A549 (cell line): ENCODE measurements around the gene PPP2R3A. TPM values are rescaled to one million over a fixed set of nuclear protein-coding genes. Genes with fewer than 3 reads are reported as not detected.
"Not testable (repeated sequence)": the region's sequence is repeated elsewhere in the genome, so short reads cannot be mapped to it uniquely, and the experiment has no call there.

ENCODE experiments used
- ATAC-seq, 2 experiments: fragments of 200-7000 bp in 1 of 2; fragments of >200 bp in 1 of 2; cut with Nextera tagmentation in 1 of 2; cut with Tn5 transposase in 1 of 2; 3 replicates each; pipeline versions ENCODE4 v1.8.0 to v1.9.1; 2018 to 2020; ENCODE audit warnings: mild to moderate bottlenecking in 1 of 2, moderate library complexity in 1 of 2
- CTCF ChIA-PET: fragments of 300-600 bp; sonication (Branson Sonifier 250); formaldehyde crosslinking; extraction: SDS; loops from one replicate; lab custom pipeline; 2021; ENCODE audit warnings: antibody characterized with exemption, inconsistent platforms; lab: Yijun Ruan, JAX
- POLR2A ChIA-PET: fragments of 350-600 bp; formaldehyde crosslinking; extraction: SDS; loops from one replicate; lab custom pipeline; 2021; ENCODE audit warnings: antibody characterized with exemption, inconsistent platforms; lab: Yijun Ruan, JAX
- DNase-seq, 2 experiments: peaks; one replicate each; pipeline versions ENCODE4 v3.0.0 to v3.0.0-alpha.2; 2011 to 2016; ENCODE audit warnings: low read depth in 1 of 2, low spot score in 1 of 2
- FAIRE-seq: peaks from 2 replicates; lab custom pipeline; 2011; peaks lifted over from hg19 to GRCh38; lab: Jason Lieb, UNC
- H3K27ac ChIP-seq, 2 experiments: fragments of >200 bp; sonication (Bioruptor Twin); formaldehyde crosslinking; 3 replicates each; pipeline ENCODE4 v1.5.1; 2016 to 2017
- H3K4me1 ChIP-seq: fragments of >200 bp; sonication (Bioruptor Twin); formaldehyde crosslinking; 3 replicates; pipeline ENCODE4 v1.6.1; 2016
- H3K4me2 ChIP-seq: fragments of >200 bp; sonication (Bioruptor Twin); formaldehyde crosslinking; 3 replicates; pipeline ENCODE4 v1.6.1; 2016
- H3K4me3 ChIP-seq: fragments of >200 bp; sonication (Bioruptor Twin); formaldehyde crosslinking; 3 replicates; pipeline ENCODE4 v1.5.1; 2016
- H3K9me3 ChIP-seq: fragments of >200 bp; sonication (Bioruptor Twin); formaldehyde crosslinking; 3 replicates; pipeline ENCODE4 v1.6.1; 2016
- BHLHE40 ChIP-seq: IDR thresholded peaks from 2 replicates; pipeline ENCODE4 v1.6.1; 2012; ENCODE audit warnings: low read depth, low read length, inconsistent platforms
- ESRRA ChIP-seq: fragments of 150-350 bp; IDR thresholded peaks from 2 replicates; pipeline ENCODE4 v1.6.1; 2014; ENCODE audit warnings: mild to moderate bottlenecking, low read length, borderline replicate concordance
- FOSL2 ChIP-seq, 2 experiments: fragments of 450-650 bp in 1 of 2; fragments of >200 bp in 1 of 2; sonication (Bioruptor Twin) in 1 of 2; formaldehyde crosslinking; IDR thresholded peaks; 2 replicates each; pipeline versions ENCODE4 v1.5.0 to v1.6.1; 2016 to 2020; ENCODE audit warnings: mild to moderate bottlenecking in 1 of 2, moderate library complexity in 1 of 2
- HDAC2 ChIP-seq: fragments of 200-600 bp; sonication (generic); IDR thresholded peaks from 2 replicates; pipeline ENCODE4 v1.6.1; 2016
- JUNB ChIP-seq: fragments of >200 bp; sonication (Bioruptor Twin); formaldehyde crosslinking; IDR thresholded peaks from 2 replicates; pipeline ENCODE4 v1.6.1; 2016
- PHF8 ChIP-seq: fragments of 200-600 bp; sonication (generic); IDR thresholded peaks from 2 replicates; pipeline ENCODE4 v1.6.1; 2016; ENCODE audit warnings: low read depth, mild to moderate bottlenecking, antibody characterized with exemption, moderate library complexity, borderline replicate concordance
- RFX5 ChIP-seq: fragments of 450-650 bp; IDR thresholded peaks from 2 replicates; pipeline ENCODE4 v1.7.1; 2014; ENCODE audit warnings: antibody characterized with exemption, mild to moderate bottlenecking, moderate library complexity
- TP53 ChIP-seq: fragments of 250-450 bp; sonication (Bioruptor Pico); IDR thresholded peaks from 2 replicates; pipeline ENCODE4 v1.5.0; 2021; ENCODE audit warnings: mild to moderate bottlenecking, moderate library complexity
- WGBS: methylation state at CpG from one replicate; pipeline ENCODE4 v1.1.6; 2017; ENCODE audit errors: missing lambda C conversion rate; 5-methylcytosine and 5-hydroxymethylcytosine counted together
- polyA plus RNA-seq, 4 experiments: library from polyadenylated mRNA; depleted of rRNA in 3 of 4; stranded (reverse); fragments of >200 nt; fragmentation: RNase III in 1 of 4; extraction: RNeasy Plus Mini Kit Qiagen cat#74134 plus additional on column Dnase treatment in 1 of 4; gene quantifications; 2 replicates in 3 of 4; 3 replicates in 1 of 4; pipeline ENCODE4 v1.2.3, GENCODE V29; 2011 to 2017
- TF ChIP-seq, protein P1 (sequence below): fragments of 150-350 bp; IDR thresholded peaks from 2 replicates; pipeline ENCODE4 v1.6.1; 2014; ENCODE audit warnings: low read depth, mild to moderate bottlenecking, low read length
- TF ChIP-seq, protein P2 (sequence below): fragments of 450-650 bp; IDR thresholded peaks from 2 replicates; pipeline ENCODE4 v1.6.1; 2014; ENCODE audit warnings: antibody characterized with exemption
- TF ChIP-seq, protein P3 (sequence below): fragments of 250-450 bp; sonication (Bioruptor Pico); IDR thresholded peaks from 2 replicates; pipeline ENCODE4 v1.5.0; 2021; ENCODE audit warnings: mild to moderate bottlenecking, moderate library complexity, borderline replicate concordance
- TF ChIP-seq, protein P4 (sequence below): fragments of 250-450 bp; sonication (Bioruptor Pico); IDR thresholded peaks from 2 replicates; pipeline ENCODE4 v1.5.0; 2020; ENCODE audit warnings: low read depth, mild to moderate bottlenecking, moderate library complexity

PPP2R3A gene
- polyA plus RNA-seq, 2 of the 4 experiments (the other 2 are of a cell fraction), result 1.9 to 3.2 TPM

DNA sequence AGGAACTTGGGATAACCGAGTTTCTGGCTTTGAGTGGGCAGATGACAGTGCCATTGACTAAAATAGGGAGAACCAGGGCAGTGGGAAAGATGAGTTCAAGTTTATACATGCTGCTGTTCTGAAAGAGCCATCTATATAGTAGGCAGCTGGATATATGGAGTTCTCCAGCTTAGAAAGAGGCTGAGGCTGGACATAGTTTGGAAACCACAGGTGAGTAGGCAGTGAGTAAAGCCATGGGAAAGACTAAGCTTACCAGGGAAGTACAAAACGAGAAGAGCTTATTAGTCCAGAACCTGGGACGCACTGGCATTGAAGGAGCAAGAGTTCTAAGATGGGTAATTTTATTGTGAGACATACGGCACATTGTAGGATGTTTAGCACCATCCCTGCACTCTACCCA lies 176.4 kb downstream of the PPP2R3A start (continued):
- TF ChIP-seq, protein P1, sequence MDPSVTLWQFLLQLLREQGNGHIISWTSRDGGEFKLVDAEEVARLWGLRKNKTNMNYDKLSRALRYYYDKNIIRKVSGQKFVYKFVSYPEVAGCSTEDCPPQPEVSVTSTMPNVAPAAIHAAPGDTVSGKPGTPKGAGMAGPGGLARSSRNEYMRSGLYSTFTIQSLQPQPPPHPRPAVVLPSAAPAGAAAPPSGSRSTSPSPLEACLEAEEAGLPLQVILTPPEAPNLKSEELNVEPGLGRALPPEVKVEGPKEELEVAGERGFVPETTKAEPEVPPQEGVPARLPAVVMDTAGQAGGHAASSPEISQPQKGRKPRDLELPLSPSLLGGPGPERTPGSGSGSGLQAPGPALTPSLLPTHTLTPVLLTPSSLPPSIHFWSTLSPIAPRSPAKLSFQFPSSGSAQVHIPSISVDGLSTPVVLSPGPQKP, result no peak
- TF ChIP-seq TP53 (CRISPR knock-in tag) (no peak), RFX5 (no peak), ESRRA (no peak)
- TF ChIP-seq, protein P2, sequence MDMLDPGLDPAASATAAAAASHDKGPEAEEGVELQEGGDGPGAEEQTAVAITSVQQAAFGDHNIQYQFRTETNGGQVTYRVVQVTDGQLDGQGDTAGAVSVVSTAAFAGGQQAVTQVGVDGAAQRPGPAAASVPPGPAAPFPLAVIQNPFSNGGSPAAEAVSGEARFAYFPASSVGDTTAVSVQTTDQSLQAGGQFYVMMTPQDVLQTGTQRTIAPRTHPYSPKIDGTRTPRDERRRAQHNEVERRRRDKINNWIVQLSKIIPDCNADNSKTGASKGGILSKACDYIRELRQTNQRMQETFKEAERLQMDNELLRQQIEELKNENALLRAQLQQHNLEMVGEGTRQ, result no peak

DNA sequence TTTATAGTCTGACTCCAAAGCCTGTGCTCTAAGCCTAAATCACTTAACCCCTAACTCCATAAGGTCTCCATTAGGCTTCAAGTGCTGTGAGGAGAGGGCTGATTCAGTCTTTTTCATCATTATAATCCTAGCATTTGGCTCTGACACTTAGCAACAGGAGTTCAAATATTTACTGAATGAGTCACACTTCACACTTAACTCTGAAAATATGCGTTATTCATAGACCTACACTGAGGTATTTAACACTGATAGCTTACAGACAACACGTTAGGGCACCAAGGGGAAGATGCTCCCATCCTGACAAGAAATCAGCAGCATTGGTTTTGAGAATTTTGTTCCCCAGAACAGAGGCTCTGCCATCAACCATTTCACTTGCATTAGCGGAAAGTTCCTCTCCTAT lies 177.1 kb downstream of the PPP2R3A start:
- WGBS, result 19% methylated on average over 3 of the region's 3 CpGs
- TF ChIP-seq, protein P3, sequence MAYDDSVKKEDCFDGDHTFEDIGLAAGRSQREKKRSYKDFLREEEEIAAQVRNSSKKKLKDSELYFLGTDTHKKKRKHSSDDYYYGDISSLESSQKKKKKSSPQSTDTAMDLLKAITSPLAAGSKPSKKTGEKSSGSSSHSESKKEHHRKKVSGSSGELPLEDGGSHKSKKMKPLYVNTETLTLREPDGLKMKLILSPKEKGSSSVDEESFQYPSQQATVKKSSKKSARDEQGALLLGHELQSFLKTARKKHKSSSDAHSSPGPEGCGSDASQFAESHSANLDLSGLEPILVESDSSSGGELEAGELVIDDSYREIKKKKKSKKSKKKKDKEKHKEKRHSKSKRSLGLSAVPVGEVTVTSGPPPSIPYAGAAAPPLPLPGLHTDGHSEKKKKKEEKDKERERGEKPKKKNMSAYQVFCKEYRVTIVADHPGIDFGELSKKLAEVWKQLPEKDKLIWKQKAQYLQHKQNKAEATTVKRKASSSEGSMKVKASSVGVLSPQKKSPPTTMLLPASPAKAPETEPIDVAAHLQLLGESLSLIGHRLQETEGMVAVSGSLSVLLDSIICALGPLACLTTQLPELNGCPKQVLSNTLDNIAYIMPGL (CRISPR knock-in tag), result no peak
- TF ChIP-seq FOSL2 (IDR thresholded peaks at IDR 0.05), result peak; percentile 49; the same call in 1 of the 2 replicates
- peak; percentile 91 for TF ChIP-seq FOSL2 (CRISPR knock-in tag; IDR thresholded peaks at IDR 0.05)
- peak; percentile 51; the same call in 1 of the 2 replicates for TF ChIP-seq JUNB
- peak; percentile 37 to 65 for DNase-seq
- H3K4me1 ChIP-seq, result peaks cover 32% of the 10 kb centered on the region
- CTCF ChIA-PET, result interaction anchor here (1.0 kb wide), 1 partner anchor 610 kb away, joined by 4 read pairs; the partner anchor contains the start of gene STAG1
- peak overlapping the region; percentile 63 for H3K4me2 ChIP-seq
- peak; percentile 89 to 96 for ATAC-seq
- no peak for FAIRE-seq
- peak overlapping the region in 1 of 2 experiments; percentile 28; a peak in 3 of 6 replicates for H3K27ac ChIP-seq
- H3K4me3 ChIP-seq, result no peak overlapping the region
- POLR2A ChIA-PET, result no interaction called here
- H3K9me3 ChIP-seq, result no peaks in the 10 kb centered on the region

DNA sequence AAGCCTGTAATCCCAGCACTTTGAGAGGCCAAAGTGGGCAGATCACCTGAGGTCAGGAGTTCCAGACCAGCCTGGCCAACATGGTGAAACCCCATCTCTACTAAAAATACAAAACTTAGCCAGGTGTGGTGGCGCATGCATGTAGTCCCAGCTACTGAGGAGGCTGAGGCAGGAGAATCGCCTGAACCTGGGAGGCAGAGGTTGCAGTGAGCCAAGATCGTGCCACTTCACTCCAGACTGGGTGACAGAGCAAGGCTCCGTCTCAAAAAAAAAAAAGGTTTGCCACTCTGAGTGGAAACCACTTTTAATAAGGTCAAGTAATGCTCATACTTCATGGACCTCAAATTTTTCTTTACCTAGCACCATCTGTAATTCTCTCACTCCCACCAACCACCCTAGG lies 178.9 kb downstream of the PPP2R3A start:
- DNase-seq, H3K9me3 ChIP-seq, CTCF ChIA-PET, FAIRE-seq, ATAC-seq, H3K27ac ChIP-seq, POLR2A ChIA-PET, H3K4me3 ChIP-seq, H3K4me2 ChIP-seq: not testable (repeated sequence)
- WGBS, result 92% methylated on average over 4 of the region's 4 CpGs
- H3K4me1 ChIP-seq, result peaks cover 43% of the 10 kb centered on the region

DNA sequence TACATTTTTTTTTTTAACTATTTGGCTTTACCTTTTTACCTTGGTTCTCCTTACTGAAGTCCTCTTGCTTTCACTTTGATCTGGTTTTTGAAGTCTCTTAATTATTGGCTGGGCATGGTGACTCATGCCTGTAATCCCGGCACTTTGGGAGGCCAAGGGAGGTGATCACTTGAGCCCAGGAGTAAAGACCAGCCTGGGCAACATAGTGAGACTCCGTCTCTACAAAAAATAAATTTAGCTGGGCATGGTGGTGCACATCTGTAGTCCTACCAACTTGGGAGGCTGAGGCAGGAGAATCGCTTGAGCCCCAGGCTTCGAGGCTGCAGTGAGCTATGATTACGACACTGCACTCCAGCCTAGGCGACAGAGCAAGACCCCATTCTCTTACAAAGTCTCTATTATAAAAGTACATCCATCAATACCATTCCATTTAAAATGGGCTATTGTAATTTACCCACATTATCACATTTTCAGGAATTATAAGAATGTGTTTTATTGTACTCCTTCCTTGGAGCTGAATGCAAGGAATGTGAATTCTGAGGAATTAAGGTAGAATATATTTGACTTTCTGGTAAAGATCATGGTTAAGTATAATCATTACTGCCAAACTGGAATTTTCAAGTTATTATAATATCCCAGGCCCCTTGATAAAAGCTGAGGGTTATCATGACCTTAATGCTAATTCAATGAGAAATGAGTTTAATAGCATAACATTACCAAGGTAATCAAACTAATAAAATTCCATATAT lies 181.6 kb downstream of the PPP2R3A start:
- H3K4me2 ChIP-seq, result peak overlapping the region; percentile 12
- H3K27ac ChIP-seq, result no peak overlapping the region
- ChIA-PET CTCF (no interaction called here), POLR2A (no interaction called here)
- no peak for ATAC-seq
- no peak overlapping the region for H3K4me3 ChIP-seq
- no peak for TF ChIP-seq FOSL2 (IDR thresholded peaks at IDR 0.05)
- TF ChIP-seq FOSL2 (CRISPR knock-in tag; IDR thresholded peaks at IDR 0.05), result peak; percentile 15; the same call in 1 of the 2 replicates
- no peak for TF ChIP-seq BHLHE40
- 76% methylated on average over 6 of the region's 6 CpGs for WGBS
- FAIRE-seq, result no peak
- H3K9me3 ChIP-seq, result no peaks in the 10 kb centered on the region
- no peak for DNase-seq
- H3K4me1 ChIP-seq, result peaks cover 49% of the 10 kb centered on the region

DNA sequence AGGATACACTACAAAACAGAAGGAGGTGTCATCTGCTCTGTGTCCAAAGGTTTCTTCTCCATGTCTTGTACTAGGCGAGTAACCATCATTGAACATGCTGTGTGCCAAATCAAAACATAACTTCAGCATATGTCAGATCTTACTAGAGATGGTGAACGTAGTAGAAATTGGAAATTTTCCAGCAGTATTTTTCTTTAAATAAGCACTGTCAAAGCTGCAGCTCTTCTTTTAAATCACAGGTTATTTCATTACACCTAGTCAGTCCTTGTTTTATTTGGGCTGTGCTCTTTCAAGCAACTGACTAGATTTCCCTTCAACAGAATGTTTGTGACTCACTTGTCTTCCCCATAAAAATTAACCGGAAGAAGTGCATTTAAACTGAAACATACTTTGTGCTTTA lies 184.1 kb downstream of the PPP2R3A start:
- Histone ChIP-seq H3K4me3 (no peak overlapping the region), H3K27ac (no peak overlapping the region), H3K4me1 (peaks cover 35% of the 10 kb centered on the region), H3K4me2 (peak overlapping the region; percentile 40), H3K9me3 (no peaks in the 10 kb centered on the region)
- no peak for DNase-seq
- no peak for TF ChIP-seq TP53 (CRISPR knock-in tag)
- TF ChIP-seq, protein P4, sequence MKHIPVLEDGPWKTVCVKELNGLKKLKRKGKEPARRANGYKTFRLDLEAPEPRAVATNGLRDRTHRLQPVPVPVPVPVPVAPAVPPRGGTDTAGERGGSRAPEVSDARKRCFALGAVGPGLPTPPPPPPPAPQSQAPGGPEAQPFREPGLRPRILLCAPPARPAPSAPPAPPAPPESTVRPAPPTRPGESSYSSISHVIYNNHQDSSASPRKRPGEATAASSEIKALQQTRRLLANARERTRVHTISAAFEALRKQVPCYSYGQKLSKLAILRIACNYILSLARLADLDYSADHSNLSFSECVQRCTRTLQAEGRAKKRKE (CRISPR knock-in tag), result no peak
- TF ChIP-seq PHF8, result no peak
- no peak for TF ChIP-seq HDAC2
- WGBS, result 40% methylated on average over 3 of the region's 3 CpGs
- ChIA-PET CTCF (interaction anchor here (1.5 kb wide), 1 partner anchor 242 kb away, joined by 3 read pairs; no protein-coding TSS in a partner anchor), POLR2A (no interaction called here)
- FAIRE-seq, result no peak
- ATAC-seq, result no peak
